Large intestine (tissue), 3 donors: ENCODE data around the gene DNAH6. TPM values are rescaled to one million over a fixed set of nuclear protein-coding genes. Genes with fewer than 3 reads are reported as not detected.
A peak's percentile ranks its signal among the peaks of the same experiment; 100 is the strongest.

ENCODE experiments used
- DNase-seq, 2 donors: peaks; one replicate each; pipeline versions ENCODE4 v3.0.0 to v3.0.0-alpha.2; 2013
- H3K27ac ChIP-seq: one replicate; pipeline ENCODE4 v1.5.1; 2013; ENCODE audit warnings: low read length
- H3K27me3 ChIP-seq: 2 replicates; pipeline ENCODE4 v1.6.1; 2013; ENCODE audit warnings: low read length; ENCODE audit not compliant: control insufficient read depth, insufficient read depth
- H3K36me3 ChIP-seq: 2 replicates; pipeline ENCODE4 v1.6.1; 2013; ENCODE audit warnings: low read length; ENCODE audit not compliant: control insufficient read depth, insufficient read depth
- H3K4me1 ChIP-seq: one replicate; pipeline ENCODE4 v1.6.1; 2013; ENCODE audit warnings: low read length; ENCODE audit not compliant: control insufficient read depth, insufficient read depth
- H3K4me3 ChIP-seq: one replicate; pipeline ENCODE4 v1.5.1; 2013; ENCODE audit warnings: low read length
- H3K9me3 ChIP-seq: one replicate; pipeline ENCODE4 v1.6.1; 2013; ENCODE audit warnings: mild to moderate bottlenecking, low read depth, low read length, moderate library complexity; ENCODE audit not compliant: control insufficient read depth
- WGBS: methylation state at CpG from one replicate; pipeline ENCODE4 v1.1.5; 2013; ENCODE audit warnings: low lambda C conversion rate; ENCODE audit not compliant: insufficient coverage; 5-methylcytosine and 5-hydroxymethylcytosine counted together
- polyA plus RNA-seq: library from polyadenylated mRNA; unstranded; fragments of 120-200 nt; gene quantifications from one replicate; pipeline ENCODE4 v1.2.1, GENCODE V29; 2013

The DNAH6 gene
- polyA plus RNA-seq, 1 donor, result 1.6 TPM

DNA sequence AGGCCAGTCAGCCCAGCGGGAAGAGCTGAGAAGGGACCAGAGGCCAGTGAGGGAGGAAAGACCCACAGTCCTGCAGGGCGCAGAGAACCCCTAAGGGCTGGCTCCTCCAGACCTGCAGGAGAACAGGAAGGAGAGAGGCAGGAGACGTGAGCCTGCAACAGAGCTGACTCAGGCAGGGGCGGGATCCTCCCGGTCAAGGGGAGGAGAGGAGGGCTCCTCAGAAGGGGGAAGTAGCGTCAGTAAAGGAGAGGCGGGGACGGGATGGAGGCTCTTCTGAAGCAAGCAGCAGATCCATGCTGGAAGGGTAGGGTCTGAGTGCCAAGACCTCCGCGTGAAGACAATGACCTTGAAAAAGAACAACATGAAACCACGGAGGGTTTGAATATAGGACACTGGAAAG lies 313.8 kb downstream of the DNAH6 start:
- no peak for DNase-seq
- Histone ChIP-seq H3K9me3 (no peaks in the 10 kb centered on the region), H3K4me1 (no peaks in the 10 kb centered on the region), H3K27me3 (no peaks in the 10 kb centered on the region), H3K4me3 (no peak overlapping the region), H3K36me3 (no peaks in the 10 kb centered on the region), H3K27ac (no peak overlapping the region)
- WGBS, result 100% methylated on average over 1 of the region's 11 CpGs

DNA sequence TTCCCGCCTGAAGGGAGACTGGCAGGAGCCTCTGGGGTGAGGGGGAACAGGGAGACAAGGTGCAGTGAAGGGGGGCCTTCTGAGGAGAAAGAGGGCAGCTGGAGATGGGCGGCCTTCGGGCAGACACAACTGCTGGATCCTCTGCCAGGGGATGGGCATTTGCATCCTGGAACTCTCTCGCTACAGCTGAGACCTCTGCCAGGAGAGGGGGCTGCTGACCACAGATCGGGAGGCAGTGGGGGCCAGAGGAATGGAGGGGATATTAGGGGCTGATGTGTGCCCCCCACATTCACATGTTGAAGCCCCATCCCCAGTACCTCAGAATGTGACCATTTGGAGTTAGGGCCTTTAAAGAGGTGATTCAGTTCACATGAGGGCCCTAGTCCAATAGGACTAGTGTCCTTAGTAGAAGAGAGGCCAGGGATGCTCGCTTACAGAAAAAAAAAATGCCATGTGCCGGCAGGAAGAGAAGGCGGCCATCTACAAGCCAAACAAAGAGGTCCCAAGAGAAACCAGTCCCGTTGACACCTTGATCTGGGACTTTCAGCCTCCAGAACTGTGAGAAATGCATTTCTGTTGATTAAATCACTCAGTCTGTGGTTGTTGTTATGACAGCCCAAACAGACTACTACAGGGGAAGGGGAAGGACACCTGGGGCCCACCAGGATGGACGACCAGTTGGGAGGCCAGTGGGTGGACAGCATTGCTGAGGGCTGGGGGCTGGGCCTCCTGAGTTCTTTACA lies 314.6 kb downstream of the DNAH6 start:
- H3K9me3 ChIP-seq, result peaks cover 2% of the 10 kb centered on the region
- no peak overlapping the region for H3K4me3 ChIP-seq
- H3K4me1 ChIP-seq, result no peaks in the 10 kb centered on the region
- no CpG with 5 or more reads among the region's 10 CpGs for WGBS
- no peaks in the 10 kb centered on the region for H3K27me3 ChIP-seq
- no peak for DNase-seq
- H3K36me3 ChIP-seq, result no peaks in the 10 kb centered on the region
- no peak overlapping the region for H3K27ac ChIP-seq

- no peaks in the 10 kb centered on the region for H3K4me1 ChIP-seq
- no peak overlapping the region for H3K4me3 ChIP-seq
- peak in 1 of 2 donors; percentile 20 for DNase-seq
- no peak overlapping the region for H3K27ac ChIP-seq
- H3K36me3 ChIP-seq, result no peaks in the 10 kb centered on the region
- WGBS, result 83% methylated on average over 1 of the region's 5 CpGs
- H3K27me3 ChIP-seq, result no peaks in the 10 kb centered on the region
- peaks cover 6% of the 10 kb centered on the region for H3K9me3 ChIP-seq
Measured at GRCh38 chr2:84832772-84833461, 316.6 kb downstream of the DNAH6 start.

GRCh38 chr2:84833481-84834150 lies 317.3 kb downstream of the DNAH6 start:
- H3K27me3 ChIP-seq, result no peaks in the 10 kb centered on the region
- WGBS, result 94% methylated on average over 2 of the region's 12 CpGs
- no peak overlapping the region for H3K27ac ChIP-seq
- peaks cover 3% of the 10 kb centered on the region for H3K36me3 ChIP-seq
- H3K9me3 ChIP-seq, result peaks cover 6% of the 10 kb centered on the region
- no peak overlapping the region for H3K4me3 ChIP-seq
- no peaks in the 10 kb centered on the region for H3K4me1 ChIP-seq
- no peak for DNase-seq

DNA sequence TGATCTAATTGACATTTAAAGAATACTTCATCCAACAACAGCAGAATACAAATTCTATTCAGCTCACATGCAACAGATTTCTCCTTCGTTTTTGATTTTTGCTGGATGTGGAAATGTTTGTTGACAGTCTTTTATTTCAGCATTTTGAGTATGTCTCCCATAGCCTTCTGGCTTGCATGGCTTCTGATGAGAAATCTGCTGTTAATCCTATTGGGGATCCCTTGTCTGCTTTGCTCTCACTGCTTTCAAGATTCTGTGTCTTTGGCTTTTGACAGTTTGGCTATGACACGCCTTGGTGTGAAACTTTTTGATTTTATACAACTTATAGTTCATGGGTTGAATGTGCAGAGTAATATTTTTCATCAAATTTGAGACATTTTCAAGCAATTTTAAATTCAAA lies 319.9 kb downstream of the DNAH6 start:
- no peak for DNase-seq
- no peak overlapping the region for H3K27ac ChIP-seq
- 80% methylated on average over 1 of the region's 2 CpGs for WGBS
- no peak overlapping the region for H3K4me3 ChIP-seq
- no peaks in the 10 kb centered on the region for H3K27me3 ChIP-seq
- peaks cover 6% of the 10 kb centered on the region for H3K9me3 ChIP-seq
- H3K36me3 ChIP-seq, result peaks cover 7% of the 10 kb centered on the region
- no peaks in the 10 kb centered on the region for H3K4me1 ChIP-seq

- H3K27ac ChIP-seq, result no peak overlapping the region
- no peak overlapping the region for H3K4me3 ChIP-seq
- H3K4me1 ChIP-seq, result no peaks in the 10 kb centered on the region
- H3K9me3 ChIP-seq, result peaks cover 6% of the 10 kb centered on the region
- DNase-seq, result no peak
- H3K36me3 ChIP-seq, result peaks cover 7% of the 10 kb centered on the region
- H3K27me3 ChIP-seq, result no peaks in the 10 kb centered on the region
- no CpG with 5 or more reads among the region's 2 CpGs for WGBS
Measured at GRCh38 chr2:84838434-84839145, 322.3 kb downstream of the DNAH6 start.

DNA sequence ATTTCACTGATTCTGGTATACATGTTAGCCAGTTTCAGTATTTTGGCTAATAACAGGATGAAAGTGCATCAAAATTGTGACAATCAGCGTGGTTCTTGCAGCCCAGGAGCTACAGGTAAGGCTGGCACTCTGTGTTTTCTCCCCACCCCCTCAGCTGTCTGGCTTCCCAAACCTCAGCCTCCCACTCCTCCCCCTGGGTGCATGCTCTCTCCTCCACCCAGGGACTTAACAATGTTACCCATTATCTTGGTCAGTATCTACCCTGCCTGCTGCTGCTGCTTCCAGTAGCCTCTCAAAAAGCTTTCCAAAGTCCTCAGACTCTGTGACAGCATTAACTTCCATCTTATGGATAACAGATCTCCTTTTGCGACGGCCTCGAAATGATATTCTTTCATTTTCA lies 323.6 kb downstream of the DNAH6 start:
- no peaks in the 10 kb centered on the region for H3K4me1 ChIP-seq
- peaks cover 6% of the 10 kb centered on the region for H3K9me3 ChIP-seq
- H3K36me3 ChIP-seq, result peaks cover 7% of the 10 kb centered on the region
- no peak overlapping the region for H3K4me3 ChIP-seq
- no peak overlapping the region for H3K27ac ChIP-seq
- H3K27me3 ChIP-seq, result no peaks in the 10 kb centered on the region
- WGBS, result no CpG with 5 or more reads among the region's 4 CpGs
- DNase-seq, result no peak

- Histone ChIP-seq H3K4me3 (no peak overlapping the region), H3K4me1 (no peaks in the 10 kb centered on the region), H3K27me3 (no peaks in the 10 kb centered on the region), H3K36me3 (peaks cover 7% of the 10 kb centered on the region), H3K27ac (no peak overlapping the region), H3K9me3 (peaks cover 6% of the 10 kb centered on the region)
- no peak for DNase-seq
- 40% methylated on average over 1 of the region's 3 CpGs for WGBS
Measured at GRCh38 chr2:84840306-84840705, 324.0 kb downstream of the DNAH6 start.

GRCh38 chr2:84841577-84841976 lies 325.3 kb downstream of the DNAH6 start:
- Histone ChIP-seq H3K9me3 (peaks cover 4% of the 10 kb centered on the region), H3K27ac (no peak overlapping the region), H3K4me1 (no peaks in the 10 kb centered on the region), H3K4me3 (no peak overlapping the region), H3K27me3 (no peaks in the 10 kb centered on the region), H3K36me3 (peaks cover 7% of the 10 kb centered on the region)
- no peak for DNase-seq
- WGBS, result no CpG with 5 or more reads among the region's 6 CpGs

- Histone ChIP-seq H3K4me3 (no peak overlapping the region), H3K27me3 (no peaks in the 10 kb centered on the region), H3K27ac (no peak overlapping the region), H3K9me3 (no peaks in the 10 kb centered on the region), H3K4me1 (no peaks in the 10 kb centered on the region), H3K36me3 (peaks cover under 1% of the 10 kb centered on the region)
- no CpG with 5 or more reads among the region's 8 CpGs for WGBS
- no peak for DNase-seq
Measured at GRCh38 chr2:84844141-84844540, 327.8 kb downstream of the DNAH6 start.
